Gastrocnemius medialis (tissue), 4 donors: ENCODE data around the gene GPR132.

Source experiments
- POLR2A ChIP-seq, 2 donors: fragments of 450-650 bp; IDR thresholded peaks; one replicate each; pipeline ENCODE4 v1.6.1; 2017; ENCODE audit warnings: antibody characterized with exemption in 2 of 2, mild to moderate bottlenecking in 2 of 2, moderate library complexity in 2 of 2
- TF ChIP-seq, protein P1 (sequence below), 5 experiments: fragments of 450-650 bp in 3 of 5; fragments of 200-600 bp in 2 of 5; sonication (generic) in 2 of 5; IDR thresholded peaks in 4 of 5; conservative IDR thresholded peaks in 1 of 5; 1 replicate in 4 of 5; 2 replicates in 1 of 5; pipeline ENCODE4 v1.5.1; 2016 to 2019; ENCODE audit warnings: antibody characterized with exemption in 5 of 5, mild to moderate bottlenecking in 3 of 5, moderate library complexity in 3 of 5

DNA sequence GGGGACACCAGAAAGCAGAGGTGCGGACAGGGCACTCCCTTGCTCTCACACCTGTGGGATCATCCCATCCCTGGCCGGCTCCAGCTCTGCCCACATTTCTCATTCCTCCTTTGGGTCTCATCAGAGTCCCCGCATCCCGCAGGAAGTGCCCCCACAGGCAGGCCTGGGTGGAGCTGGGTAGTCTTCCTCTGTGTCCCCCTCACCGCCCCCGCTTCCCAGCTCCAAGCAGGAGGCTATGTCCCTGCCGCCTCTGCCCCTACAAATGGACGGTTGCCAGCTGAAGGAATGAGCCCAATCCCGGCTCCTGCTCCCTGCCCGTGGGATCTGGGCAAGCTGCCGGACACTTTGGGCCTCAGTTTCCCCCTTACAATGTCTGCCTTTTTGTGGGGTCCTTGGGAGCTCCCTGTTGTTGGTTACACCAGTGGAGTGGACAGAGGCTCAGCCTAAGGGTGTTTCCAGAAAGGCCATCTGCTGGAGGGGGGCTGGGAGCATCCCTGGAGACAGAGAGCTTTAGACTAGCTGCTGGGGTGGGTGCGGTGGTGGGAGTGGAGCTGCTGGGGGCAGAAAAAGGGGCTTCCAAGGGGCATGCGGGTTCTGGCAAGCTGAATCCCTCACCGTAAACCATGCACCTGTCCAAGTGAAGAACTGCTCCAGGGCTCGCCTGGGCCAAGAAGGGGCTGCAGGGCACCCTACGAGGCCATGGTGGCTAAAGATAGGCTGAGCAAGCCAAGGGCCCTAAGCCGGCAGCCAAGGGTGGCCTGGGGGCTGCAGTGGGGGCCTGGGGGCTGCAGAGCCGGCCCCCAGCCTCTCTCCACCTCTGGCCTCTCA, 7.9 kb upstream of the GPR132 start:
- TF ChIP-seq, protein P1, sequence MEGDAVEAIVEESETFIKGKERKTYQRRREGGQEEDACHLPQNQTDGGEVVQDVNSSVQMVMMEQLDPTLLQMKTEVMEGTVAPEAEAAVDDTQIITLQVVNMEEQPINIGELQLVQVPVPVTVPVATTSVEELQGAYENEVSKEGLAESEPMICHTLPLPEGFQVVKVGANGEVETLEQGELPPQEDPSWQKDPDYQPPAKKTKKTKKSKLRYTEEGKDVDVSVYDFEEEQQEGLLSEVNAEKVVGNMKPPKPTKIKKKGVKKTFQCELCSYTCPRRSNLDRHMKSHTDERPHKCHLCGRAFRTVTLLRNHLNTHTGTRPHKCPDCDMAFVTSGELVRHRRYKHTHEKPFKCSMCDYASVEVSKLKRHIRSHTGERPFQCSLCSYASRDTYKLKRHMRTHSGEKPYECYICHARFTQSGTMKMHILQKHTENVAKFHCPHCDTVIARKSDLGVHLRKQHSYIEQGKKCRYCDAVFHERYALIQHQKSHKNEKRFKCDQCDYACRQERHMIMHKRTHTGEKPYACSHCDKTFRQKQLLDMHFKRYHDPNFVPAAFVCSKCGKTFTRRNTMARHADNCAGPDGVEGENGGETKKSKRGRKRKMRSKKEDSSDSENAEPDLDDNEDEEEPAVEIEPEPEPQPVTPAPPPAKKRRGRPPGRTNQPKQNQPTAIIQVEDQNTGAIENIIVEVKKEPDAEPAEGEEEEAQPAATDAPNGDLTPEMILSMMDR (IDR thresholded peaks at IDR 0.05 in 4 of 5, conservative IDR thresholded peaks at IDR 0.05 in 1 of 5) = no peak
- no peak for TF ChIP-seq POLR2A (IDR thresholded peaks at IDR 0.05)
